ENCODE measurements around the gene ADAMTS16. TPM values are rescaled to one million over a fixed set of nuclear protein-coding genes. Genes with fewer than 3 reads are reported as not detected.

The ADAMTS16 gene
- total and polyA plus RNA-seq, 2 donors (not counting 3 experiments of a cell fraction or from before 2014, with no cell fraction given), result not detected

DNA sequence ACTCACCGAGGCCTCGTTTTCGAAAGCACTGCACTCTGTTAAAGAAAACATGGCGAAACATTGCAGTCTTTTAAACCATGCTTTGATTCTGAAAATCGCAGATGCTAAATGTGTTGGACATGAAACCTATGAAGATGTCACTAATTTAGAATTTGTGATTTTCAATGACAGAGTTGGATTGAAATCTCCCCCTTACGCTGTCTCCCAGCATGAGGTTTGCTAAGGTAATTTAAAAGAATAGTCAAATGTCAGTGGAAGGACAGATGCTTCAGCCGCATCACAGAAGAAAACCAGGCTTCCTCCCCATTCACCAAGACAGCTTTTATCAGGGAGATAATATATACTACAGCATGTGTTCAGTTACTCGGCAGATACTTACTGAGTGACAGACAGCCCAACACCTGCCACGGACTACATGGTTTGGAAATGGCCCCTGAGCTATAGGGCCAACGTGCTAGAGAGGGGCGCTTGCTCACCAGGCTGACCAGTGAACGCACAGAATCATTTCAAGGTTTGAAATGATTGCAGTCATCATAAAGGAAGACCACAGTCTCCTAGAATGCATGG is 136.9 kb downstream of the ADAMTS16 start:
- Histone ChIP-seq H3K9me3 (replicated peaks; ENCODE audit: control insufficient read depth, insufficient read depth, low read length) (no peaks in the 10 kb centered on the region), H3K27me3 (ENCODE audit: control insufficient read depth in 2 of 2, insufficient read depth in 2 of 2, low read length in 2 of 2) (no peaks in the 10 kb centered on the region), H3K27ac (ENCODE audit: insufficient read depth, low read depth, low read length) (no peak overlapping the region), H3K9me1 (replicated peaks; ENCODE audit: control insufficient read depth, extremely low read depth, insufficient read depth, low read length) (no peaks in the 10 kb centered on the region), H3K9ac (replicated peaks; ENCODE audit: extremely low read depth, insufficient read depth, low read length) (no peak overlapping the region), H4K20me1 (replicated peaks; ENCODE audit: control insufficient read depth, extremely low read depth, insufficient read depth, low read length) (no peaks in the 10 kb centered on the region), H3K4me3 (replicated peaks in 1 of 3; ENCODE audit: insufficient read depth in 1 of 3, low read depth in 1 of 3, low read length in 3 of 3) (no peak overlapping the region), H3K36me3 (ENCODE audit: control insufficient read depth in 2 of 2, extremely low read depth in 1 of 2, insufficient read depth in 2 of 2, low read length in 2 of 2) (no peaks in the 10 kb centered on the region), H3K4me1 (ENCODE audit: control insufficient read depth, extremely low read depth, insufficient read depth, low read length) (no peaks in the 10 kb centered on the region), H3K4me2 (ENCODE audit: insufficient read depth, low read length) (no peak overlapping the region), H3K79me2 (ENCODE audit: control insufficient read depth, insufficient read depth, low read length) (no peaks in the 10 kb centered on the region), H2AFZ (ENCODE audit: low read depth, low read length) (no peak overlapping the region)
- ChIA-PET CTCF (no interaction called here), POLR2A (no interaction called here)
- dilution Hi-C loops (cut with MboI; ENCODE audit: extremely low pct_ligation_motif_present, low sequenced_read_pairs), result no loop called here
- intact Hi-C loops (cut with micrococcal nuclease), result no loop called here
- no peak for FAIRE-seq
- DNase-seq (ENCODE audit: low read depth, low spot score), result no peak
- TF ChIP-seq MYC (IDR thresholded peaks at IDR 0.05; ENCODE audit: low read depth, low read length), result no peak
- TF ChIP-seq, protein P1, sequence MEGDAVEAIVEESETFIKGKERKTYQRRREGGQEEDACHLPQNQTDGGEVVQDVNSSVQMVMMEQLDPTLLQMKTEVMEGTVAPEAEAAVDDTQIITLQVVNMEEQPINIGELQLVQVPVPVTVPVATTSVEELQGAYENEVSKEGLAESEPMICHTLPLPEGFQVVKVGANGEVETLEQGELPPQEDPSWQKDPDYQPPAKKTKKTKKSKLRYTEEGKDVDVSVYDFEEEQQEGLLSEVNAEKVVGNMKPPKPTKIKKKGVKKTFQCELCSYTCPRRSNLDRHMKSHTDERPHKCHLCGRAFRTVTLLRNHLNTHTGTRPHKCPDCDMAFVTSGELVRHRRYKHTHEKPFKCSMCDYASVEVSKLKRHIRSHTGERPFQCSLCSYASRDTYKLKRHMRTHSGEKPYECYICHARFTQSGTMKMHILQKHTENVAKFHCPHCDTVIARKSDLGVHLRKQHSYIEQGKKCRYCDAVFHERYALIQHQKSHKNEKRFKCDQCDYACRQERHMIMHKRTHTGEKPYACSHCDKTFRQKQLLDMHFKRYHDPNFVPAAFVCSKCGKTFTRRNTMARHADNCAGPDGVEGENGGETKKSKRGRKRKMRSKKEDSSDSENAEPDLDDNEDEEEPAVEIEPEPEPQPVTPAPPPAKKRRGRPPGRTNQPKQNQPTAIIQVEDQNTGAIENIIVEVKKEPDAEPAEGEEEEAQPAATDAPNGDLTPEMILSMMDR (IDR thresholded peaks at IDR 0.05; ENCODE audit: extremely low read depth in 1 of 2, insufficient read depth in 1 of 2, low read depth in 1 of 2, low read length in 2 of 2), result no peak
- TF ChIP-seq POLR2AphosphoS5 (IDR thresholded peaks at IDR 0.05; ENCODE audit: insufficient read depth, low read depth, low read length), result no peak
- no peak for TF ChIP-seq GATA2 (IDR thresholded peaks at IDR 0.05; ENCODE audit: insufficient read depth, insufficient read length, low read depth, low read length)
- no peak for TF ChIP-seq JUN (IDR thresholded peaks at IDR 0.05; ENCODE audit: borderline replicate concordance, insufficient read depth, insufficient read length, low read depth)
- TF ChIP-seq EZH2 (IDR thresholded peaks at IDR 0.05; ENCODE audit: borderline replicate concordance, low read depth, low read length, severe bottlenecking), result no peak
- no peak for TF ChIP-seq POLR2A (IDR thresholded peaks at IDR 0.05; ENCODE audit: low read depth, low read length)
- TF ChIP-seq, protein P2, sequence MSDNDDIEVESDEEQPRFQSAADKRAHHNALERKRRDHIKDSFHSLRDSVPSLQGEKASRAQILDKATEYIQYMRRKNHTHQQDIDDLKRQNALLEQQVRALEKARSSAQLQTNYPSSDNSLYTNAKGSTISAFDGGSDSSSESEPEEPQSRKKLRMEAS (IDR thresholded peaks at IDR 0.05; ENCODE audit: insufficient read depth, insufficient read length), result no peak
- no peak for TF ChIP-seq FOS (IDR thresholded peaks at IDR 0.05; ENCODE audit: borderline replicate concordance, insufficient read depth, low read length)
- BruUV-seq (replicated peaks), result no TSS peak

Measured in endothelial cell of umbilical vein (primary cell).